Fibroblast of lung (primary cell): ENCODE results near the gene FCRL5.

Experiments used
- EZH2 ChIP-seq: IDR thresholded peaks from 2 replicates; pipeline ENCODE4 v1.5.1; 2012; ENCODE audit warnings: low read length, control low read depth, mild to moderate bottlenecking; ENCODE audit errors: missing control alignments
- TF ChIP-seq, protein P1 (sequence below), 2 donors: IDR thresholded peaks in 1 of 2; conservative IDR thresholded peaks in 1 of 2; 1 replicate in 1 of 2; 2 replicates in 1 of 2; pipeline ENCODE4 v1.5.1; 2011 to 2012; ENCODE audit warnings: low read length in 2 of 2, control low read depth in 1 of 2, inconsistent platforms in 1 of 2, low read depth in 1 of 2, mild to moderate bottlenecking in 1 of 2

DNA sequence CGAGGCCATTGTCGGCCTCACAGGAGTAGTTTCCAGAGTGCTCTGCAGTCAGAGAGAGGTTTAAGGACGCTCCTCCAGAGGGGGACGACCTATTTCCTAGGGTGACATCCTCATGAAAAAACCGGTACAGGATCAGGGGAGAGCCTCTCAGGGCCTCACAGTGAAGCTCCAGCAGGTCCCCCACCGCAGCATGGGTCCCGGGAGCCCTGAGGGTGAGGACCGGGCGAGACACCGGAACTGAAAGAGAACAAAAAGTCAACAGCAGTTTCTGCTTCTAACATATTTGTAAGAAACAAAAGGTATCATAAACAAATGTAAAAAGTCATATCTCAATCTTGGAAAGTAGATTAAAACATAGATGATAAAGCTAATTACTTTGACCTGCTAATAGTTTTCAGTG is 31.3 kb downstream of the FCRL5 start:
- TF ChIP-seq, protein P1, sequence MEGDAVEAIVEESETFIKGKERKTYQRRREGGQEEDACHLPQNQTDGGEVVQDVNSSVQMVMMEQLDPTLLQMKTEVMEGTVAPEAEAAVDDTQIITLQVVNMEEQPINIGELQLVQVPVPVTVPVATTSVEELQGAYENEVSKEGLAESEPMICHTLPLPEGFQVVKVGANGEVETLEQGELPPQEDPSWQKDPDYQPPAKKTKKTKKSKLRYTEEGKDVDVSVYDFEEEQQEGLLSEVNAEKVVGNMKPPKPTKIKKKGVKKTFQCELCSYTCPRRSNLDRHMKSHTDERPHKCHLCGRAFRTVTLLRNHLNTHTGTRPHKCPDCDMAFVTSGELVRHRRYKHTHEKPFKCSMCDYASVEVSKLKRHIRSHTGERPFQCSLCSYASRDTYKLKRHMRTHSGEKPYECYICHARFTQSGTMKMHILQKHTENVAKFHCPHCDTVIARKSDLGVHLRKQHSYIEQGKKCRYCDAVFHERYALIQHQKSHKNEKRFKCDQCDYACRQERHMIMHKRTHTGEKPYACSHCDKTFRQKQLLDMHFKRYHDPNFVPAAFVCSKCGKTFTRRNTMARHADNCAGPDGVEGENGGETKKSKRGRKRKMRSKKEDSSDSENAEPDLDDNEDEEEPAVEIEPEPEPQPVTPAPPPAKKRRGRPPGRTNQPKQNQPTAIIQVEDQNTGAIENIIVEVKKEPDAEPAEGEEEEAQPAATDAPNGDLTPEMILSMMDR (conservative IDR thresholded peaks at IDR 0.05 in 1 of 2, IDR thresholded peaks at IDR 0.05 in 1 of 2; ENCODE audit: low read depth in 1 of 2, low read length in 2 of 2) = no peak
- no peak for TF ChIP-seq EZH2
